Measurements from ENCODE around the gene GIGYF2. TPM values are rescaled to one million over a fixed set of nuclear protein-coding genes. Genes with fewer than 3 reads are reported as not detected.

Gene GIGYF2
- total and polyA plus RNA-seq, 4 donors: 10.6 to 50.5 (median 26.7) TPM

DNA sequence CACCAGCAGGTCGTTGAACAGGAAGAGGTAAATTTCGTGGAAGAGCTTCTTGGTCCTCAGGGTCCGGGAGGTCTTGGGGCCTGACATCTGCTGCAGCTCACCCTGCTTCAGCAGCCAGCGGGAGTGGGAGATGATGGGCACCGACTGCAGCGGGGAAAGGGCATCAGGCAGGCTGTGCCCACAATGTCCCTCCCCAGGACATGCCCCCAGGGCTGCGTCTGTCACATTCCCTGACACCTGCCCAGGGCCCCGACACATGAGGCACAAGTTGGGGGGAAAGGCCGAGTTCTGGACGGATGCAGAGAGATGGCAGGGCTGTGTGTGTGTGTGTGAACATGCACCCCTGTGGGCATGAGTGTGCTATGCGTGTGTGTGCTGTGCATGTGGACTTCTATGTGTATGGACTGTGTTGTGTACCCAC is 186.9 kb downstream of the GIGYF2 start:
- no peak for TF ChIP-seq JUND (IDR thresholded peaks at IDR 0.05)
- TF ChIP-seq, protein P1, sequence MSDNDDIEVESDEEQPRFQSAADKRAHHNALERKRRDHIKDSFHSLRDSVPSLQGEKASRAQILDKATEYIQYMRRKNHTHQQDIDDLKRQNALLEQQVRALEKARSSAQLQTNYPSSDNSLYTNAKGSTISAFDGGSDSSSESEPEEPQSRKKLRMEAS (IDR thresholded peaks at IDR 0.05): no peak
- TF ChIP-seq EGR1 (IDR thresholded peaks at IDR 0.05; ENCODE audit: low read depth in 2 of 2): no peak
- TF ChIP-seq, protein P2, sequence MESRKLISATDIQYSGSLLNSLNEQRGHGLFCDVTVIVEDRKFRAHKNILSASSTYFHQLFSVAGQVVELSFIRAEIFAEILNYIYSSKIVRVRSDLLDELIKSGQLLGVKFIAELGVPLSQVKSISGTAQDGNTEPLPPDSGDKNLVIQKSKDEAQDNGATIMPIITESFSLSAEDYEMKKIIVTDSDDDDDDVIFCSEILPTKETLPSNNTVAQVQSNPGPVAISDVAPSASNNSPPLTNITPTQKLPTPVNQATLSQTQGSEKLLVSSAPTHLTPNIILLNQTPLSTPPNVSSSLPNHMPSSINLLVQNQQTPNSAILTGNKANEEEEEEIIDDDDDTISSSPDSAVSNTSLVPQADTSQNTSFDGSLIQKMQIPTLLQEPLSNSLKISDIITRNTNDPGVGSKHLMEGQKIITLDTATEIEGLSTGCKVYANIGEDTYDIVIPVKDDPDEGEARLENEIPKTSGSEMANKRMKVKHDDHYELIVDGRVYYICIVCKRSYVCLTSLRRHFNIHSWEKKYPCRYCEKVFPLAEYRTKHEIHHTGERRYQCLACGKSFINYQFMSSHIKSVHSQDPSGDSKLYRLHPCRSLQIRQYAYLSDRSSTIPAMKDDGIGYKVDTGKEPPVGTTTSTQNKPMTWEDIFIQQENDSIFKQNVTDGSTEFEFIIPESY (IDR thresholded peaks at IDR 0.05): no peak
- no peak for TF ChIP-seq RXRA (IDR thresholded peaks at IDR 0.05)
- TF ChIP-seq FOXA1 (IDR thresholded peaks at IDR 0.05): no peak
- TF ChIP-seq TAF1 (conservative IDR thresholded peaks at IDR 0.05): no peak
- no peak for TF ChIP-seq HNF4A (conservative IDR thresholded peaks at IDR 0.05)
- TF ChIP-seq, protein P3, sequence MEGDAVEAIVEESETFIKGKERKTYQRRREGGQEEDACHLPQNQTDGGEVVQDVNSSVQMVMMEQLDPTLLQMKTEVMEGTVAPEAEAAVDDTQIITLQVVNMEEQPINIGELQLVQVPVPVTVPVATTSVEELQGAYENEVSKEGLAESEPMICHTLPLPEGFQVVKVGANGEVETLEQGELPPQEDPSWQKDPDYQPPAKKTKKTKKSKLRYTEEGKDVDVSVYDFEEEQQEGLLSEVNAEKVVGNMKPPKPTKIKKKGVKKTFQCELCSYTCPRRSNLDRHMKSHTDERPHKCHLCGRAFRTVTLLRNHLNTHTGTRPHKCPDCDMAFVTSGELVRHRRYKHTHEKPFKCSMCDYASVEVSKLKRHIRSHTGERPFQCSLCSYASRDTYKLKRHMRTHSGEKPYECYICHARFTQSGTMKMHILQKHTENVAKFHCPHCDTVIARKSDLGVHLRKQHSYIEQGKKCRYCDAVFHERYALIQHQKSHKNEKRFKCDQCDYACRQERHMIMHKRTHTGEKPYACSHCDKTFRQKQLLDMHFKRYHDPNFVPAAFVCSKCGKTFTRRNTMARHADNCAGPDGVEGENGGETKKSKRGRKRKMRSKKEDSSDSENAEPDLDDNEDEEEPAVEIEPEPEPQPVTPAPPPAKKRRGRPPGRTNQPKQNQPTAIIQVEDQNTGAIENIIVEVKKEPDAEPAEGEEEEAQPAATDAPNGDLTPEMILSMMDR (IDR thresholded peaks at IDR 0.05; ENCODE audit: low read depth, low read length, missing input control): no peak
- no peak for TF ChIP-seq HNF4G (IDR thresholded peaks at IDR 0.05)
- TF ChIP-seq SP1 (IDR thresholded peaks at IDR 0.05): no peak
- TF ChIP-seq, protein P4, sequence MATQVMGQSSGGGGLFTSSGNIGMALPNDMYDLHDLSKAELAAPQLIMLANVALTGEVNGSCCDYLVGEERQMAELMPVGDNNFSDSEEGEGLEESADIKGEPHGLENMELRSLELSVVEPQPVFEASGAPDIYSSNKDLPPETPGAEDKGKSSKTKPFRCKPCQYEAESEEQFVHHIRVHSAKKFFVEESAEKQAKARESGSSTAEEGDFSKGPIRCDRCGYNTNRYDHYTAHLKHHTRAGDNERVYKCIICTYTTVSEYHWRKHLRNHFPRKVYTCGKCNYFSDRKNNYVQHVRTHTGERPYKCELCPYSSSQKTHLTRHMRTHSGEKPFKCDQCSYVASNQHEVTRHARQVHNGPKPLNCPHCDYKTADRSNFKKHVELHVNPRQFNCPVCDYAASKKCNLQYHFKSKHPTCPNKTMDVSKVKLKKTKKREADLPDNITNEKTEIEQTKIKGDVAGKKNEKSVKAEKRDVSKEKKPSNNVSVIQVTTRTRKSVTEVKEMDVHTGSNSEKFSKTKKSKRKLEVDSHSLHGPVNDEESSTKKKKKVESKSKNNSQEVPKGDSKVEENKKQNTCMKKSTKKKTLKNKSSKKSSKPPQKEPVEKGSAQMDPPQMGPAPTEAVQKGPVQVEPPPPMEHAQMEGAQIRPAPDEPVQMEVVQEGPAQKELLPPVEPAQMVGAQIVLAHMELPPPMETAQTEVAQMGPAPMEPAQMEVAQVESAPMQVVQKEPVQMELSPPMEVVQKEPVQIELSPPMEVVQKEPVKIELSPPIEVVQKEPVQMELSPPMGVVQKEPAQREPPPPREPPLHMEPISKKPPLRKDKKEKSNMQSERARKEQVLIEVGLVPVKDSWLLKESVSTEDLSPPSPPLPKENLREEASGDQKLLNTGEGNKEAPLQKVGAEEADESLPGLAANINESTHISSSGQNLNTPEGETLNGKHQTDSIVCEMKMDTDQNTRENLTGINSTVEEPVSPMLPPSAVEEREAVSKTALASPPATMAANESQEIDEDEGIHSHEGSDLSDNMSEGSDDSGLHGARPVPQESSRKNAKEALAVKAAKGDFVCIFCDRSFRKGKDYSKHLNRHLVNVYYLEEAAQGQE (IDR thresholded peaks at IDR 0.05): no peak
- no peak for TF ChIP-seq FOXA2 (IDR thresholded peaks at IDR 0.05)
- TF ChIP-seq GABPA (IDR thresholded peaks at IDR 0.05 in 1 of 2, conservative IDR thresholded peaks at IDR 0.05 in 1 of 2): no peak
- H3K27me3 ChIP-seq (ENCODE audit: control insufficient read depth in 4 of 4, insufficient read depth in 4 of 4, low read length in 3 of 4): no peaks in the 10 kb centered on the region
- WGBS: 90% methylated on average over 11 of the region's 11 CpGs
- no peak overlapping the region for H3K9ac ChIP-seq (ENCODE audit: low read depth in 1 of 2, low read length in 2 of 2)
- H3K27ac ChIP-seq (ENCODE audit: low read depth in 1 of 2, low read length in 2 of 2): no peak overlapping the region
- peaks cover 4 to 43% (median 17%) of the 10 kb centered on the region in 4 donors for H3K36me3 ChIP-seq (ENCODE audit: control insufficient read depth in 4 of 4, insufficient read depth in 3 of 4, low read depth in 1 of 4, low read length in 3 of 4)
- peaks cover 0 to 9% (median under 1%) of the 10 kb centered on the region in 4 donors for H3K4me1 ChIP-seq (ENCODE audit: control insufficient read depth in 4 of 4, insufficient read depth in 4 of 4, low read length in 3 of 4)
- H3K9me3 ChIP-seq (ENCODE audit: control insufficient read depth in 4 of 4, low read length in 3 of 4): no peaks in the 10 kb centered on the region
- no peak for DNase-seq (ENCODE audit: low spot score)
- H3K4me3 ChIP-seq (ENCODE audit: low read depth in 1 of 3, low read length in 3 of 3): no peak overlapping the region

DNA sequence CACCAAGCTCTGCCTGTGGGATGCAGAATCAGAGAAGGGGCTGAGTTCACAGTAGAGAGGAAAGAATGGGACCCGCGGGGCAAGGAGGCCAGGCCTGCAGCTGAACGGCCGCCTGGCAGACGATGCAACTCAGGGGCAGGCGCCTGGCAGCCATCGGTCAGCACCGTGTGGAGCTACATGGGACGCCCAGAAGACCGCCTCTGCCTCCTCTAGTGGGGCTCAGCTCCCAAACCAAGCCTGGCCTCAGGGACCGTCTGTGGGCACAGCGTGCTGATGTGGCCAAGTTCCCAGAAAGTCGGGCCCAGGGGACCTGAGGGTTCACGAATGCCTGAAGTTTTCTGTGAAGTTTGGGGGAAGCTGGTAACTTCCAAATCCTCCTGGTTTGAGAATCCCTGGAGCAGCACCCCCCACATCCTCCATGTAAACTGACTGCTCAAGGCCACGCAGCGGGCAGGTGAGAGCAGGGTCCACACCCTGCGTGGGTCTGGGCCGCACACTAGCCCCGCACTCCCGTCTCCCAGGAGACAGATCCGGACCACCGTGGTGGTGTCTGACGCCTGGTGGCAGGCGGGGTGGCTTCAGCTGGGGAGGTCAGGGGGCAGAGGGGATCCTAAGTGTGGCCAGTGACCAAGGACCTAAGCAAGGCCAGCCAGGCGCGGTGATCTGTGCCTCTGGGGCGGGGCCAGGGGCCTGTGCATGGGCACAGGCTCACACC is 187.6 kb downstream of the GIGYF2 start:
- Histone ChIP-seq H3K27me3 (ENCODE audit: control insufficient read depth in 4 of 4, insufficient read depth in 4 of 4, low read length in 3 of 4) (no peaks in the 10 kb centered on the region), H3K4me1 (ENCODE audit: control insufficient read depth in 4 of 4, insufficient read depth in 4 of 4, low read length in 3 of 4) (peaks cover 0 to 5% (median 0%) of the 10 kb centered on the region in 4 donors), H3K27ac (ENCODE audit: low read depth in 1 of 2, low read length in 2 of 2) (no peak overlapping the region), H3K36me3 (ENCODE audit: control insufficient read depth in 4 of 4, insufficient read depth in 3 of 4, low read depth in 1 of 4, low read length in 3 of 4) (peaks cover 4 to 43% (median 17%) of the 10 kb centered on the region in 4 donors), H3K9me3 (ENCODE audit: control insufficient read depth in 4 of 4, low read length in 3 of 4) (no peaks in the 10 kb centered on the region), H3K9ac (ENCODE audit: low read depth in 1 of 2, low read length in 2 of 2) (no peak overlapping the region), H3K4me3 (ENCODE audit: low read depth in 1 of 3, low read length in 3 of 3) (no peak overlapping the region)
- no peak for DNase-seq (ENCODE audit: low spot score)
- 93% methylated on average over 27 of the region's 27 CpGs for WGBS
- TF ChIP-seq RXRA (IDR thresholded peaks at IDR 0.05): no peak
- TF ChIP-seq JUND (IDR thresholded peaks at IDR 0.05): no peak
- no peak for TF ChIP-seq EGR1 (IDR thresholded peaks at IDR 0.05; ENCODE audit: low read depth in 2 of 2)
- no peak for TF ChIP-seq YY1 (IDR thresholded peaks at IDR 0.05)
